ENCODE data around the gene SLC17A1.

DNA sequence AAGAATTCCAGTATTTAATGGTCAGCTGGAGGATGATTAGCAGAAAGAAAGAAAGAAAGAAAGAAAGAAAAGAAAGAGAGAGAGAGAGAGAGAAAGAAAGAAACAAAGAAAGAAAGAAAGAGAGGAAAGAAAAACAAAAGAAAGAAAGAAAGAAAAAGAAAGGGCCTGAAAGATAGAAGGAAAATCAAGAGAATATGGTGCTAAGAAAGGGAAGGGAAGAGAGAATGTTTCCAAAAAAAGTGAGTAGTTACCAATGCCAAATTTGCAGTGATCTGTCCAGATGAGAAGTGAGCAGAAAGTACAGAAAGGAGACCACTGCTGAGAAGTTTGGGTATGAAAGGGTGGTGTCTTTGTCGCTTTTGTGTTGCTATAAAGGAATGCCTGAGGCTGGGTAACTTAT lies 50.7 kb downstream of the SLC17A1 start:
- TF ChIP-seq ZBTB21 (CRISPR knock-in tag; IDR thresholded peaks at IDR 0.05; ENCODE audit: borderline replicate concordance) (no peak), ZNF263 (CRISPR knock-in tag; IDR thresholded peaks at IDR 0.05; ENCODE audit: low read depth) (no peak), CREM (CRISPR knock-in tag; IDR thresholded peaks at IDR 0.05) (no peak), ZNF281 (CRISPR knock-in tag; IDR thresholded peaks at IDR 0.05) (no peak), NR1H2 (CRISPR knock-in tag; IDR thresholded peaks at IDR 0.05) (no peak), KAT7 (CRISPR knock-in tag; IDR thresholded peaks at IDR 0.05; ENCODE audit: borderline replicate concordance) (no peak), CBFB (CRISPR knock-in tag; IDR thresholded peaks at IDR 0.05; ENCODE audit: low read depth) (no peak), FOXJ3 (CRISPR knock-in tag; IDR thresholded peaks at IDR 0.05; ENCODE audit: borderline replicate concordance) (no peak), JAZF1 (CRISPR knock-in tag; IDR thresholded peaks at IDR 0.05) (no peak), USF2 (CRISPR knock-in tag; IDR thresholded peaks at IDR 0.05) (no peak), GABPB1 (CRISPR knock-in tag; IDR thresholded peaks at IDR 0.05) (no peak)
- TF ChIP-seq, protein P1, sequence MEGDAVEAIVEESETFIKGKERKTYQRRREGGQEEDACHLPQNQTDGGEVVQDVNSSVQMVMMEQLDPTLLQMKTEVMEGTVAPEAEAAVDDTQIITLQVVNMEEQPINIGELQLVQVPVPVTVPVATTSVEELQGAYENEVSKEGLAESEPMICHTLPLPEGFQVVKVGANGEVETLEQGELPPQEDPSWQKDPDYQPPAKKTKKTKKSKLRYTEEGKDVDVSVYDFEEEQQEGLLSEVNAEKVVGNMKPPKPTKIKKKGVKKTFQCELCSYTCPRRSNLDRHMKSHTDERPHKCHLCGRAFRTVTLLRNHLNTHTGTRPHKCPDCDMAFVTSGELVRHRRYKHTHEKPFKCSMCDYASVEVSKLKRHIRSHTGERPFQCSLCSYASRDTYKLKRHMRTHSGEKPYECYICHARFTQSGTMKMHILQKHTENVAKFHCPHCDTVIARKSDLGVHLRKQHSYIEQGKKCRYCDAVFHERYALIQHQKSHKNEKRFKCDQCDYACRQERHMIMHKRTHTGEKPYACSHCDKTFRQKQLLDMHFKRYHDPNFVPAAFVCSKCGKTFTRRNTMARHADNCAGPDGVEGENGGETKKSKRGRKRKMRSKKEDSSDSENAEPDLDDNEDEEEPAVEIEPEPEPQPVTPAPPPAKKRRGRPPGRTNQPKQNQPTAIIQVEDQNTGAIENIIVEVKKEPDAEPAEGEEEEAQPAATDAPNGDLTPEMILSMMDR (IDR thresholded peaks at IDR 0.05), result no peak
- TF ChIP-seq, protein P2, sequence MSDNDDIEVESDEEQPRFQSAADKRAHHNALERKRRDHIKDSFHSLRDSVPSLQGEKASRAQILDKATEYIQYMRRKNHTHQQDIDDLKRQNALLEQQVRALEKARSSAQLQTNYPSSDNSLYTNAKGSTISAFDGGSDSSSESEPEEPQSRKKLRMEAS (CRISPR knock-in tag; IDR thresholded peaks at IDR 0.05), result no peak
